Measurements from ENCODE around the gene PA2G4. TPM values are rescaled to one million over a fixed set of nuclear protein-coding genes. Genes with fewer than 3 reads are reported as not detected.
"Not testable (repeated sequence)": the region's sequence is repeated elsewhere in the genome, so short reads cannot be mapped to it uniquely, and the experiment has no call there.

The PA2G4 gene
- total RNA-seq, 1 experiment from 2014 or later = 349 TPM

- DNase-seq (ENCODE audit: low spot score) = no peak
These were observed 4.6 kb upstream of the PA2G4 start for GRCh38 chr12:56099787-56100186.

GRCh38 chr12:56101045-56101444 is 3.3 kb upstream of the PA2G4 start:
- DNase-seq (ENCODE audit: low spot score) = no peak

GRCh38 chr12:56102683-56103065 is 1.7 kb upstream of the PA2G4 start:
- no peak for DNase-seq (ENCODE audit: low spot score)

GRCh38 chr12:56103066-56103711 is 1.2 kb upstream of the PA2G4 start:
- no peak for DNase-seq (ENCODE audit: low spot score)

GRCh38 chr12:56103823-56104108 is 593 bp upstream of the PA2G4 start:
- DNase-seq (ENCODE audit: low spot score) = no peak

- DNase-seq (ENCODE audit: low spot score) = no peak
These were observed 653 bp downstream of the PA2G4 start for GRCh38 chr12:56104815-56105608.

GRCh38 chr12:56105609-56105902 is 1.2 kb downstream of the PA2G4 start:
- DNase-seq (ENCODE audit: low spot score) = no peak

GRCh38 chr12:56107242-56107641 is 2.9 kb downstream of the PA2G4 start:
- no peak for DNase-seq (ENCODE audit: low spot score)

GRCh38 chr12:56110571-56110970 is 6.2 kb downstream of the PA2G4 start:
- DNase-seq (ENCODE audit: low spot score) = no peak

GRCh38 chr12:56114084-56114483 is 9.7 kb downstream of the PA2G4 start:
- DNase-seq (ENCODE audit: low spot score) = no peak

- DNase-seq (ENCODE audit: low spot score) = no peak
These were observed 11.0 kb downstream of the PA2G4 start for GRCh38 chr12:56115329-56115728.

- DNase-seq (ENCODE audit: low spot score) = peak; percentile 89
These were observed 12.1 kb downstream of the PA2G4 start, which contains the start of gene RPL41 for GRCh38 chr12:56116267-56117081. RPL41 (plus strand) TSS chr12:56116633.

GRCh38 chr12:56117082-56117706 is 12.8 kb downstream of the PA2G4 start:
- not testable (repeated sequence) for DNase-seq (ENCODE audit: low spot score)

- DNase-seq (ENCODE audit: low spot score) = peak; percentile 98
These were observed 13.7 kb downstream of the PA2G4 start, which contains the start of gene ZC3H10 for GRCh38 chr12:56117778-56118687. ZC3H10 (plus strand) TSS chr12:56118266; CDS start chr12:56120563, 2,297 bp downstream.

GRCh38 chr12:56118688-56119357 is 14.5 kb downstream of the PA2G4 start:
- DNase-seq (ENCODE audit: low spot score) = no peak

- peak; percentile 89 for DNase-seq (ENCODE audit: low spot score)
These were observed 15.0 kb downstream of the PA2G4 start for GRCh38 chr12:56119361-56119796.

- DNase-seq (ENCODE audit: low spot score) = peak; percentile 72
These were observed 15.9 kb downstream of the PA2G4 start for GRCh38 chr12:56120158-56120846.

GRCh38 chr12:56121204-56121870 is 17.0 kb downstream of the PA2G4 start:
- no peak for DNase-seq (ENCODE audit: low spot score)

GRCh38 chr12:56122637-56123036 is 18.3 kb downstream of the PA2G4 start:
- DNase-seq (ENCODE audit: low spot score) = no peak

Data from A172 (cell line).